HL-60 (cell line): ENCODE data around the gene NOVA1.
"Not testable (repeated sequence)": the region's sequence is repeated elsewhere in the genome, so short reads cannot be mapped to it uniquely, and the experiment has no call there.

Source experiments
- DNase-seq, 2 experiments: peaks; one replicate each; pipeline ENCODE4 v3.0.0-alpha.2; 2010 to 2020; ENCODE audit warnings: low read depth in 1 of 2, low spot score in 1 of 2
- H3K27ac ChIP-seq: fragments of 250-450 bp; sonication (Bioruptor Pico); replicated peaks from 2 replicates; pipeline ENCODE4 v1.5.1; 2020; ENCODE audit warnings: mild to moderate bottlenecking, moderate library complexity
- H3K27me3 ChIP-seq: fragments of 250-450 bp; sonication (Bioruptor Pico); 2 replicates; pipeline ENCODE4 v1.5.1; 2021; ENCODE audit warnings: mild to moderate bottlenecking, moderate library complexity; ENCODE audit not compliant: insufficient read depth, poor library complexity, severe bottlenecking
- H3K4me3 ChIP-seq: replicated peaks from 2 replicates; pipeline ENCODE4 v1.5.1; 2011; ENCODE audit warnings: mild to moderate bottlenecking, control low read depth, low read length; ENCODE audit not compliant: insufficient read depth
- GABPA ChIP-seq: IDR thresholded peaks from 2 replicates; pipeline ENCODE4 v1.6.1; 2012; ENCODE audit warnings: low read depth
- POLR2AphosphoS5 ChIP-seq: IDR thresholded peaks from 2 replicates; pipeline ENCODE4 v1.6.1; 2012; ENCODE audit warnings: low read depth
- REST ChIP-seq: IDR thresholded peaks from 2 replicates; pipeline ENCODE4 v1.6.1; 2012; ENCODE audit warnings: low read depth; ENCODE audit not compliant: insufficient replicate concordance
- SPI1 ChIP-seq: IDR thresholded peaks from 2 replicates; pipeline ENCODE4 v1.6.1; 2012; ENCODE audit warnings: low read depth, mild to moderate bottlenecking, borderline replicate concordance
- long read RNA-seq: library from polyadenylated mRNA; unstranded; transcript quantifications from one replicate; pipeline ENCODE4 v2.0.0, GENCODE V29; 2020
- TF ChIP-seq, protein P1 (sequence below): IDR thresholded peaks from one replicate; pipeline ENCODE4 v1.5.1; 2011; ENCODE audit warnings: low read length, control low read depth, inconsistent platforms; ENCODE audit not compliant: insufficient read depth

The NOVA1 gene, protein sequence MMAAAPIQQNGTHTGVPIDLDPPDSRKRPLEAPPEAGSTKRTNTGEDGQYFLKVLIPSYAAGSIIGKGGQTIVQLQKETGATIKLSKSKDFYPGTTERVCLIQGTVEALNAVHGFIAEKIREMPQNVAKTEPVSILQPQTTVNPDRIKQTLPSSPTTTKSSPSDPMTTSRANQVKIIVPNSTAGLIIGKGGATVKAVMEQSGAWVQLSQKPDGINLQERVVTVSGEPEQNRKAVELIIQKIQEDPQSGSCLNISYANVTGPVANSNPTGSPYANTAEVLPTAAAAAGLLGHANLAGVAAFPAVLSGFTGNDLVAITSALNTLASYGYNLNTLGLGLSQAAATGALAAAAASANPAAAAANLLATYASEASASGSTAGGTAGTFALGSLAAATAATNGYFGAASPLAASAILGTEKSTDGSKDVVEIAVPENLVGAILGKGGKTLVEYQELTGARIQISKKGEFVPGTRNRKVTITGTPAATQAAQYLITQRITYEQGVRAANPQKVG
- long read RNA-seq: 0 reads

GRCh38 chr14:26597589-26598080, at the start of gene NOVA1:
Gene NOVA1 (minus strand): TSS chr14:26598033. CDS start chr14:26597436, 597 bp downstream.
- no peak within 1 kb of the TSS for H3K27ac ChIP-seq
- peak within 1 kb of the TSS; percentile 35 for H3K4me3 ChIP-seq

GRCh38 chr14:26645057-26645456, 47.2 kb upstream of the NOVA1 start:
- not testable (repeated sequence) for H3K4me3 ChIP-seq

More at GRCh38 chr14:26597589-26598080, at the start of gene NOVA1:
- TF ChIP-seq, protein P1, sequence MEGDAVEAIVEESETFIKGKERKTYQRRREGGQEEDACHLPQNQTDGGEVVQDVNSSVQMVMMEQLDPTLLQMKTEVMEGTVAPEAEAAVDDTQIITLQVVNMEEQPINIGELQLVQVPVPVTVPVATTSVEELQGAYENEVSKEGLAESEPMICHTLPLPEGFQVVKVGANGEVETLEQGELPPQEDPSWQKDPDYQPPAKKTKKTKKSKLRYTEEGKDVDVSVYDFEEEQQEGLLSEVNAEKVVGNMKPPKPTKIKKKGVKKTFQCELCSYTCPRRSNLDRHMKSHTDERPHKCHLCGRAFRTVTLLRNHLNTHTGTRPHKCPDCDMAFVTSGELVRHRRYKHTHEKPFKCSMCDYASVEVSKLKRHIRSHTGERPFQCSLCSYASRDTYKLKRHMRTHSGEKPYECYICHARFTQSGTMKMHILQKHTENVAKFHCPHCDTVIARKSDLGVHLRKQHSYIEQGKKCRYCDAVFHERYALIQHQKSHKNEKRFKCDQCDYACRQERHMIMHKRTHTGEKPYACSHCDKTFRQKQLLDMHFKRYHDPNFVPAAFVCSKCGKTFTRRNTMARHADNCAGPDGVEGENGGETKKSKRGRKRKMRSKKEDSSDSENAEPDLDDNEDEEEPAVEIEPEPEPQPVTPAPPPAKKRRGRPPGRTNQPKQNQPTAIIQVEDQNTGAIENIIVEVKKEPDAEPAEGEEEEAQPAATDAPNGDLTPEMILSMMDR: no peak
- TF ChIP-seq REST (no peak), SPI1 (no peak), GABPA (no peak), POLR2AphosphoS5 (no peak)
- DNase-seq: no peak
- peaks cover 27% of the 10 kb centered on the region for H3K27me3 ChIP-seq

DNA sequence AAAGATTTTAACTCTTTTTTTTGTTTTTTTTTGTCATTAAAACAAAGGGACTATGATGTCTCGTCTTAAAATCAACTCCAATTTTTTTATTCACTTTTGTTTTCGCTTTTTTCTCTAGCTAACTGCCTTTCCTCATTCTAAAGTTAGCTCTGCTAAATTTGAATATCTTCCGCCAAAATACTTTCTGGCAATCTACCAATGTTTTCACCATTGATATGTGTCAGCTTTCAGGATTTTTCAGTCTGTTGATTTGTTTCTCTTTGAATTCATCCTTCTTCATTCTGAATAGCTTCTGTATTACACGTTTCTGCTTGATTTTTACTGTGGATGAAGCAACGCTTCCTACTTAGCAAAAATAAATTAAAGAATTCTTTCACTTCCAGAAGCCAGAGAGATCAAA, 38.7 kb upstream of the NOVA1 start:
- no peaks in the 10 kb centered on the region for H3K27me3 ChIP-seq
- no peak for DNase-seq
- H3K27ac ChIP-seq: no peak overlapping the region
- TF ChIP-seq REST: no peak
- TF ChIP-seq, protein P1: no peak
- TF ChIP-seq POLR2AphosphoS5: no peak
- TF ChIP-seq GABPA: no peak
- no peak for TF ChIP-seq SPI1
- no peak overlapping the region for H3K4me3 ChIP-seq

More at GRCh38 chr14:26645057-26645456, 47.2 kb upstream of the NOVA1 start:
- DNase-seq, H3K27ac ChIP-seq, H3K27me3 ChIP-seq: not testable (repeated sequence)

GRCh38 chr14:26634946-26635345, 37.1 kb upstream of the NOVA1 start:
- not testable (repeated sequence) for DNase-seq, H3K4me3 ChIP-seq, H3K27me3 ChIP-seq, H3K27ac ChIP-seq
